NCI-H69 (cell line): ENCODE data around the gene C10orf53.

Experiments used
- DNase-seq: peaks from one replicate; lab custom pipeline; 2025; lab: John Stamatoyannopoulos, UW

Gene C10orf53

GRCh38 chr10:49737474-49738201 lies 58.2 kb downstream of the C10orf53 start:
- DNase-seq, result no peak

GRCh38 chr10:49738616-49739360 lies 59.3 kb downstream of the C10orf53 start:
- DNase-seq, result peak; percentile 31

- DNase-seq, result no peak
Observed at GRCh38 chr10:49739426-49739825, 60.0 kb downstream of the C10orf53 start.

GRCh38 chr10:49740346-49741107 lies 61.1 kb downstream of the C10orf53 start:
- no peak for DNase-seq

- DNase-seq, result no peak
Observed at GRCh38 chr10:49741108-49741995, 61.9 kb downstream of the C10orf53 start.

GRCh38 chr10:49742683-49743463 lies 63.4 kb downstream of the C10orf53 start:
- DNase-seq, result no peak

GRCh38 chr10:49743464-49744075 lies 64.1 kb downstream of the C10orf53 start:
- no peak for DNase-seq

GRCh38 chr10:49744091-49744685 lies 64.7 kb downstream of the C10orf53 start:
- DNase-seq, result no peak

GRCh38 chr10:49744924-49745605 lies 65.6 kb downstream of the C10orf53 start:
- DNase-seq, result no peak

GRCh38 chr10:49745756-49746155 lies 66.3 kb downstream of the C10orf53 start:
- no peak for DNase-seq

- no peak for DNase-seq
Observed at GRCh38 chr10:49746626-49747302, 67.3 kb downstream of the C10orf53 start.
